GM10847 (cell line): ENCODE results near the gene EEPD1.

Experiments used
- POLR2A ChIP-seq: IDR thresholded peaks from 2 replicates; pipeline ENCODE4 v1.6.1; 2011; ENCODE audit not compliant: insufficient read length; ENCODE audit errors: extremely low read depth

EEPD1 gene

DNA sequence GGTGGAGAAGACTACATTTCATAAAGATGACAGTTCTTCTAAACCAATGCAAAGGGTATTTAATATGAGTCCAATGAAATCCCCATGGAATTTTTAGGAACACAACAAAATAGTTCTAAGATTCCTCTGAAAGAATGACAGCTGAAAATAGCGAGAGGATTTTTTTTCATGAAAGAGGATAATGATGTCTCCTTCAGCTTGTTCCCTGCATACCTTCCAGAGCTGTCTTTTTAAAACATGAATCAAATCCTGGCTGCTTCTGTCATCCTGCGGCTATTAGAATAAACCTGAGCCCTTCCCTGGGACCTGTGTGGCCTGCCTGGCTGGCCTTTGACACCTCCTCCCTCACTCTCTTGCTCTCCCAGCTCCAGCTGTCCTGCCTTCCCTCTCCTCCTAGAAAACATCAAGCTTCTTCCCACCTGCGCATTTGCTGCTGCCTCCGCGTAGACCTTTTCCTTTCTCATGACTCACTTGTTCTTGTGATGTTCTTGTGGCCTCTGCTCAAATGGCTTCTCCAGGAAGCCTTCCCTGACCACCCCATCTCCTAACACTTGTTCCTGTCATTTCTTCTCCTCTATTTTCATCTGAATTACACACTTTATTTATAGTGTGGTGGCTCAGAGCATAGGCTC lies 57.4 kb downstream of the EEPD1 start:
- TF ChIP-seq POLR2A, result no peak

DNA sequence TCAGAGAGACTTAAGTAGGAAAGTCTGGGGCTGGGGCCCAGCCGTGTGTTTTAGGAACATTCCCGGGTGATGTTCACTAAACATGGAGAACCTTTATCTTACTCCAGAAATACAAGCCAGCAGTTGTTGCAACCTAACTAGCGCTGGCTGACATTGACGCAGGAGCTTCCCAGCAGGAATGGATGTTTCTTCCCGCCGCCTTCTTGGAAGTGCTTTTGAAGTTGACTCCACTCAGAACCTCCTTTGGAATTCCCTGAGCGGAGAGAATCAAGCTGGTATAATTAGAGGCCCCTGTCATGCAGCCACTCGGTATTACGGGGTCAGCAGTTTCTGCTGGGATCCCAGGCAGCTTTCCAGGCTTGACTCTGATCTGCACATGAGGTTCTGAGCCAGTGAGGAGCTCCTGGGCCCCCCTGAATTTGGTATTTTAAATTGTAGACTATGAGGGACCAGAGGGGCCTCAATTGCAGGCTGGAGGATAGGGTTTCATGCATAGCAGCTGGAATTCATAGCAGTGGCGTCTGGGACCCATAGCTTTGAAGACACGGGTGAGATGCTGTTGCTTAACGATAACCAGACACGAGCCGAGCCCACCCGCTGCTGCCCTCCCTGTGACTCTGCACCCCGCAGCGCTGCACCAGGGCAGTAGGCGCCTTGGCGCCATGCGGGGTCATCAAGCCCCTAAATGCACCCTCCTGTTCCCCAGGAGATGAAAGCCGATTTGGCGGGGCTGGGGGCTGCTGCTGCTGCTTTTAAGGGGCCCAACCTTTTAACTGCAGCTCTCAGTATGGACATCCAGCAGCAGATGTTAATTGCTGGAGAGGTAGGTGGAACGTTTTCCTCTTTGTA lies 61.8 kb downstream of the EEPD1 start:
- TF ChIP-seq POLR2A, result no peak

DNA sequence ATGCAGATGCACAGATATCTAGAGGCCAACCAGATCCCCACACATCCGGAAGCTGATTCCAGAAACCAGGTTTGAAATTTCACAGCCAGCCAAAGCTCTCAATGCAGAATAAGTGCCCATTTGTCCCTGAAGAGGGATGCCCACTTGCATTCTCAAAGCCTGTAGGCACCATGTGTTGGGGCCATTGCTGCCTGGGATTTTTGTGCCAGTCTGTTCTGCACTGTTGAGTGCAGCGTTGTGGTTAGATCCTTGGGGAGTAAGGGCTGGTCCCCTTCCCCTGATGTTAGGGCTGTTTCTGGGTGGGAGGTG lies 62.4 kb downstream of the EEPD1 start:
- TF ChIP-seq POLR2A, result no peak

DNA sequence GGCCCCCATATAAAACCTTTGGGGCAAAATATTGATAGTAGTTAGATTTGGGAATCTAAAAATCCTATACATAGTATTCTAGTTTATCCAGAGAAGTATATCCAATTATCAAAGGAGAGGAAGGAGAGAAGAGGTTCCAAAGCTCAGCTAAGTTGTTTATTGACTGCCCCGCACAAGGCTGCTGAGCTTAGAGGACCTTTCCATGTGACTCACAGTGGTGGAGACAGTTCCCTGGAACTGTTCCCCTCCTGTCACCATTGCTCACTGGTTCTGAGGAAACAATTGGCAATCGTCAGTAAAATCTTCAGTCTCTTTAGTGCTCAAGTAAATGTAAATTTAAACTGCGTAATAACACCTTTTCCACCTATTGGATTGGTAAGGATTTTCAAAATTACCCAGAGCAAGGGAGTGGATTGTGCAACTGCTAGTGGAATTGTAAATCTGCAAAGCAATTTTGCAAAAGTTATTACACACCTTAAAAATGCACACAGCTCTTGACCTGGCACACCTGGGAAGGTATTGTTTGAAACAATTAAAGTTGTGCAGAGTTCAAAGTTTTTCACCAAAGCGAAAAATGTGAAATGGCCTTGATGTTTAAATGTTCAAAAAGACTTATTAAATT lies 63.1 kb downstream of the EEPD1 start:
- TF ChIP-seq POLR2A, result no peak

DNA sequence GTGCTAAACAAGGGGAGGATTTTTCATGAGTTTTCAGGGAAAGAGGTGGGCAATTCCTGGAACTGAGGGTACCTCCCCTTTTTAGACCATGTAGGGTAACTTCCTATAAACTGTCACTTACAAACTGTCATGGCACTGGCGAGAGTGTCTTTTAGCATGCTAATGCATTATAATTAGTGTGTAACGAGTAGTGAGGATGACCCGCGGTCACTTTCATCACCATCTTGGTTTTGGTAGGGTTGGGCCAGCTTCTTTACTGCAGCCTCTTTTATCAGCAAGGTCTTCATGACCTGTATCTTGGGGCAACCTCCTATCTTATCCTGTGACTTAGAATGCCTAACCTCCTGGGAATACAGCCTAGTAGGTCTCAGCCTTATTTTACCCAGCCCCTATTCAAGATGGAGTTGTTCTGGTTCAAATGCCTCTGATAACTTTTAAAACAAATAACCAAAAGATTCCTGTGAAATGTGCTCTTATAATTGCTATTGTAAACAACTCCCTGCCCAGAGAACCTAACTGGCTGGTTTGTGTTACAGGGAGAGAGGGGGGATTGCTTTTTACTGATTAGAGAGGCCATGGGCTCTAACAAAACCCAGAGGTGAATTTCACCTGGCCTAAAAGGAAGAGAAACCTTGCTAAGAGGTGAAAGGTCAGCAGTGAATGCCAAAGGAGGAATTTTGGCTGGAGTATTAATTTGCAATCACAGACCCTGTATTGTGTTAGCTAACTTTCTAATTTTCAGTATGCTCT lies 64.3 kb downstream of the EEPD1 start:
- no peak for TF ChIP-seq POLR2A

DNA sequence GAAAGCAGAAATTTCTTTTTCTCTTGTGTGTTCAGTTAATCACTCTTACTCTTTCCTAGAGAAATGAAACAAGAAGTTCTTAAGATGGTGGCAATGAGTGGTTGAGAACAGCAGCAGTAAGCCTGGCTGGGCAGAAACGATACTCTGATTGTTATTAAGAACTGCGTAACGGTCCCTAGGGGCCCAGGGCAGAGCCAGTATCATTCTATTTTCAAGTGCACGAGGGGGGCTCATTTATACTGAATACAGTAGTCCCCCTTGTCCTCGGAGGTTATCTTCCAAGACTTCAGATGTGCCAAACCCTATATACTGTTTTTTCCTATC lies 64.9 kb downstream of the EEPD1 start:
- no peak for TF ChIP-seq POLR2A

DNA sequence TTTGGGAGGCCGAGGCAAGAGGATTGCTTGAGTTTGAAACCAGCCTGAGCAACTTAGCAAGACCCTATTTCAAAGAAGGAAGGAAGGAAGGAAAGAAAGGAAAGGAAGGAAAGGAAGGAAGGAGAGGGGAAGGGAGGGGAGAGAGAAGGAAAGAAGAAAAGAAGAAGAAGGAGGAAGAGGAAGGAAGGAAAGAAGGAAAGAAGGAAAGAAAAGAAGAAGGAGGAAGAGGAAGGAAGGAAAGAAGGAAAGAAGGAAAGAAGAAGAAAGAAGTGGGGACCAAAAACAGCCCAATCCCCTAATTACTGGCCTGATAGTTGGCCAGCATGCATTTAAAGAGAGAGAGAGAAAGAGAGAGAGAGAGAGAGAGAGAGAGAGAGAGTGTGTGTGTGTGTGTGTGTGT lies 66.4 kb downstream of the EEPD1 start:
- TF ChIP-seq POLR2A, result no peak

DNA sequence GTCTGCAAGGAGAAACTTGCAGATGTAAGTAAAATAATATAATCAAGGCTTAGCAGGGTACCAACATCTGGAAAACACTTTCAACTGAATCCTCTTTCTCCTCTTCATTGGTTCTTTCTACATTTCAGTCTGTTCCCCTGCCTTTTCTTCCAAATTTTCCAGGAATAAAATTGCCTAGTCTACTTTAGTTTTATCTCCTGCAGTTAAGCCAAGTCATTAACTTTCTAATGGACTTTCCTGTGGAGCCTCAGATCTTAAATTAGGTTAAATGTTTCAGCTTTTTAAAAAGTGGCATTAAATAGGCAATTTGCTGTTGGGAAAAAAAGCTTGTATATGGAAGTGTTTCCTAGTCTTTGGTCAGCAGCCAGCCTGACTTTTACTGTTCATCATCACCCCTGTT lies 70.8 kb downstream of the EEPD1 start:
- TF ChIP-seq POLR2A, result no peak

DNA sequence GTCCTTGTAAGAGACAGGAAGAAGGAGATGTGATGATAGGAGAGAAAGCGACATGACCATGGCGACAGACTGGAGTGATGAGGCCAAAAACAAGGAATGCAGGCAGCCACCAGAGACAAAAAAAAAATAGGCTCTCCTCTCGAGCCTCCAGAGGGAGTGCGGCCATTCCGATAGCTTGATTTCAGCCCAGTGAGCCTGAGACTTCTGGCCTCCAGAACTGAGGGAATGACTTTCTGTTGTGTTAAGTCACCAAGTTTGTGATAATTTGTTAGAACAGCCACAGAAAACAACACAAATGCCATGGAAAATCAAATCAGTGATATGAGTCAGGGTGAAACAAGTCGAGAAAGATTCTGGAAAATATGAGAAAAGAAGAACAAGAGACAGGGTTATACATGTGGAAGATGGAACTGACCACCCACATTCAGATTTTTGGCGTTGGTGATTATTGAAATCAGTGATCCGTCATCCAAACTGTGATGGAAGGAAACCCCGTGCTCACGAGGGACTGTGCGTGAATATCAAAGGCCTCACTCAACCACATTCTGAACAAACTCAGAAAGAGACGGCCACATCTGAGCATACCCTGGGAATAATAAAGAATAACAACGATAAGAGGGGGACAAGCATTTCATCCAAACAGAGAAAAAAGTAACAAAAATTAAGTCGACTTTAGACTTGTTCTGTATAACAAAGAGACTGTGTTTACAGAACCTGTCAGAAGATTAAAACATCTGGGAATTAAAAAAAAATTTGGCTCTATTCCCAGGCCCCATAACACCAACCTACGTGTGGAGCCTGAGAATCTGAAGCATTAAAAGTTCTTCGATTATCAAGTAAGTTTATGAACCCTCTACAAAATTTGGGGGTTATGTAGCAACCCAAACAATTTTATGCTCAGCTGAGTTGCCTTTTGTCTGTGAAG lies 72.1 kb downstream of the EEPD1 start:
- TF ChIP-seq POLR2A, result no peak

DNA sequence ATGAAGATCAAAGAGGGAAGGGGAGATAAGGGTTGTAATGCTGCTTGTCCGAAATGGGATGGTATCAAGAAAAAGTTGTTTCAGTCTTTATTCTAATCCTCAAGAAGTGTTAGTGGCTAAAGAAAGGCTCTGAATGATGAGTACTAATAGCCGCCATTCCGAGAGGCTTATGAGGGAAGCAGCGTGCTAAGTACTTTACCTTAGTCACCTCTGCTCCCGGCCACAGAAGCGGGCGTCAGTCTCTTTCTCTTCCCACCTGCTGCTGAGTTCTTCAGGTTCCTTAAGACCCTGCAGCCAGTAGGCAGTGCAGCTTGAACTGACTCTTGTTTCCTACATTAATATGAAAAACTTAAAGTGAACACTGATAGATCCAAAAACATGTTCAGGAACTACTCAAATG lies 73.1 kb downstream of the EEPD1 start:
- TF ChIP-seq POLR2A, result no peak

DNA sequence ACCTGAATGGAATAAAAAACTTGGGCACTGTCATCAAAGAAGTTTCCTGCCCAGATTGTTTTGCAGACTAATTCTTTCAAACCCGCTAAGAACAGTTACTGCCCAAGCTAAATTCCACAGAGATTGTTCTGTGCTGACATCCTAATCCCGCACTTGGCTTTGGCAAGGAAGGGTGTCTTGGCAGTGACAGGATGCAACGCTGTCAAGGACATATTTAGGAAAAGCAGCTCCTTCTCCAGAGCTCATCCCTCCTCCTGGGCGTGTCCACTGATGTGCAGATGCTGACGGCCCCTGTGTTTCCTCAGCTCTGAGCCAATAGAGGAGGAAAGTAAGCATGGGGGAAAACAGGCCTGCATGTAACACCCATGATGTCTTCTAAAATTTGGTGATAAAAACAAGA lies 74.2 kb downstream of the EEPD1 start:
- TF ChIP-seq POLR2A, result no peak

DNA sequence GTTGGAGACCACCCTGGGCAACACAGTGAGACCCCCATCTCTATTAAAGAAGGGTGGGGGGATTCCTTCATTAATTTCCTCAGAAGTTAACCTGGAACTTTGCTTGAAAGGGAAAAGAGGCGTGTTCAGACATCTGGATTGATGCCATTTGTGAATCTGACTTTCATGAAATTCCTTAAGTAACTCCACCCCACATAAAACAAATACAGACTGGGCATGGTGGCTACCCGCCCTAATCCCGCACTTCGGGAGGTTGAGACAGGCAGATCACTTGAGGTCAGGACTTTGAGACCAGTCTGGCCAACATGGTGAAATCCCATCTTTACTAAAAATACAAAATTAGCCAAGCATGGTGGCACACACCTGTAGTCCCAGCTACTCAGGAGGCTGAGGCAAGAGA lies 75.0 kb downstream of the EEPD1 start:
- TF ChIP-seq POLR2A, result no peak

DNA sequence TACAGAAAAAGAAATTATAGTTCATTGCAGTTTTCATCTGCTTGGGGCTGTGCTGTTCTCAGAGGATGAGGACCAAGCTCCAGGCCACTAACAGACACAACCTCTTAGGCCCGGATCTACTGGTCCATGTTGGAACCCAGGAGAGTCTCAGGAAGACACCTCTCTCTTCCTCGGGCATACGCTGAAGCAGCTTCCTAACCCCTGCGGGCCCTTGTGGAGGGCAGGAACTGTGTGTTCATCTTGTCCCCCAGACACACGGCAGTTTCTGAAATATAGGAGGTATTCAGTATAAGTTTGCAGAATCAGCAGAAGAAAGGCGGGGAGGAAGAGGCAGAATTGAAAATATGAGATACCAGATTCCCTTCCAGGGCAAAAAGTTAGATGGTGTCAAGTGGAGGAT lies 78.4 kb downstream of the EEPD1 start:
- TF ChIP-seq POLR2A, result no peak

DNA sequence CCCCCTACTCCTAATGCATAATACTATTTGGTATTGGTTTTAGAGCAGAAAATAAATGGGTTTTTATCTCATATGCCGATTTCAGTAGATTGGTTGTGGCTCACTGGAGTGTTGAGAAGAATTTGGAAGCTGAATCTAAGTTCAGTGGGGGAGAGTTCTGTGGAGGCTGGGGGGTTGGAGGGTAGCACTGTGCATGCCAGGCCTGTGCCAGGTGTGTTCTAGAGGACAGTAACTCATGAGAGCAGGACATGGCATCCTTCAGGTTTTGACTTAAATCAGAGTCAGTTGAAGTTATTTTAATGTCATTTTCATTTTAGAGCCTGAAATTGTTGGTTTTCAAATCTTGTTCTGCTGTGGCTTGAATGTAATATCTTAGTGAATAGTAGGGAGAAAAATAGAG lies 79.5 kb downstream of the EEPD1 start:
- TF ChIP-seq POLR2A, result no peak
